HepG2 (cell line): ENCODE measurements around the gene RORB. TPM values are rescaled to one million over a fixed set of nuclear protein-coding genes. Genes with fewer than 3 reads are reported as not detected.

Experiments used
- ATAC-seq: fragments of 200-7000 bp; cut with Tn5 transposase; 3 replicates; pipeline ENCODE4 v1.9.1; 2020; ENCODE audit warnings: mild to moderate bottlenecking, moderate library complexity
- BruUV-seq: library from RNA; stranded (reverse); fragments of 400-500 nt; replicated peaks from 2 replicates; lab custom pipeline; 2021; lab: Mats Ljungman, UMichigan
- CTCF ChIA-PET: fragments of 300-600 bp; formaldehyde crosslinking; extraction: SDS; loops from one replicate; lab custom pipeline; 2021; ENCODE audit warnings: low total read pairs, inconsistent platforms, low intra/inter-chr PET ratio; lab: Yijun Ruan, JAX
- POLR2A ChIA-PET: fragments of 350-600 bp; sonication (Branson Sonifier 250); formaldehyde crosslinking; loops from one replicate; lab custom pipeline; 2020; ENCODE audit warnings: antibody characterized with exemption, inconsistent platforms; lab: Yijun Ruan, JAX
- DNase-seq: peaks from one replicate; pipeline ENCODE4 v3.0.0-alpha.2; 2015; ENCODE audit warnings: low spot score
- FAIRE-seq: peaks from 3 replicates; lab custom pipeline; 2011; peaks lifted over from hg19 to GRCh38; lab: Jason Lieb, UNC
- H2AFZ ChIP-seq: one replicate; pipeline ENCODE4 v1.6.1; 2011; ENCODE audit warnings: low read length, inconsistent platforms
- H3K27ac ChIP-seq: fragments of 300-600 bp; 3 replicates; pipeline ENCODE4 v1.8.0; 2011; ENCODE audit warnings: mixed run types, mild to moderate bottlenecking, mixed read lengths, low read length, inconsistent platforms; ENCODE audit not compliant: insufficient read depth; ENCODE audit errors: extremely low read length
- H3K27me3 ChIP-seq, 2 experiments: fragments of 200-600 bp in 1 of 2; 2 replicates in 1 of 2; 3 replicates in 1 of 2; pipeline versions ENCODE4 v1.6.0 to v1.8.0; 2011; ENCODE audit warnings: low read length in 2 of 2, mild to moderate bottlenecking in 2 of 2, moderate library complexity in 2 of 2, inconsistent platforms in 1 of 2; ENCODE audit not compliant: insufficient read depth in 2 of 2, control insufficient read depth in 1 of 2
- H3K36me3 ChIP-seq, 2 experiments: fragments of 200-600 bp in 1 of 2; replicated peaks in 1 of 2; 2 replicates in 1 of 2; 3 replicates in 1 of 2; pipeline versions ENCODE4 v1.5.1 to v1.8.0; 2011; ENCODE audit warnings: low read length in 2 of 2, inconsistent platforms in 1 of 2; ENCODE audit not compliant: insufficient read depth in 2 of 2, control insufficient read depth in 1 of 2
- H3K4me1 ChIP-seq: 2 replicates; pipeline ENCODE4 v1.5.1; 2012; ENCODE audit warnings: low read length, inconsistent platforms; ENCODE audit not compliant: insufficient read depth
- H3K4me2 ChIP-seq: 2 replicates; pipeline ENCODE4 v1.6.0; 2011; ENCODE audit warnings: low read depth, low read length, inconsistent platforms
- H3K4me3 ChIP-seq, 3 experiments: fragments of 200-600 bp in 1 of 3; sonication (generic), shearing (Covaris generic) in 1 of 3; replicated peaks in 1 of 3; 2 replicates each; pipeline ENCODE4 v1.5.1; 2011 to 2016; ENCODE audit warnings: low read length in 3 of 3, inconsistent platforms in 2 of 3, low read depth in 2 of 3, mild to moderate bottlenecking in 2 of 3, control low read depth in 1 of 3, mixed read lengths in 1 of 3; ENCODE audit not compliant: insufficient read depth in 1 of 3
- H3K79me2 ChIP-seq: one replicate; pipeline ENCODE4 v1.6.1; 2011; ENCODE audit warnings: low read length, inconsistent platforms; ENCODE audit not compliant: insufficient read depth
- H3K9ac ChIP-seq: 2 replicates; pipeline ENCODE4 v1.6.0; 2011; ENCODE audit warnings: mild to moderate bottlenecking, low read depth, low read length, inconsistent platforms; ENCODE audit not compliant: insufficient read depth
- H3K9me3 ChIP-seq: 2 replicates; pipeline ENCODE4 v1.5.1; 2012; ENCODE audit warnings: mild to moderate bottlenecking, low read length
- H4K20me1 ChIP-seq: 2 replicates; pipeline ENCODE4 v1.6.0; 2011; ENCODE audit warnings: inconsistent platforms, mild to moderate bottlenecking, low read length, moderate library complexity; ENCODE audit not compliant: insufficient read depth
- AHR ChIP-seq: IDR thresholded peaks from 2 replicates; pipeline ENCODE4 v1.6.1; 2018; ENCODE audit warnings: missing genetic modification reagents, missing compliant biosample characterization
- ARHGAP35 ChIP-seq: sonication (generic); formaldehyde crosslinking; IDR thresholded peaks from 2 replicates; pipeline ENCODE4 v1.9.0; 2022; ENCODE audit warnings: mild to moderate bottlenecking, inconsistent platforms, moderate library complexity, missing genetic modification reagents, borderline replicate concordance
- DPF2 ChIP-seq: sonication (generic); formaldehyde crosslinking; IDR thresholded peaks from 2 replicates; pipeline ENCODE4 v1.4.0; 2020; ENCODE audit warnings: mild to moderate bottlenecking, low read depth, missing genetic modification reagents, borderline replicate concordance
- FOXO1 ChIP-seq: sonication (generic); formaldehyde crosslinking; IDR thresholded peaks from 2 replicates; pipeline ENCODE4 v1.4.0; 2020; ENCODE audit warnings: missing genetic modification reagents
- GABPB1 ChIP-seq: IDR thresholded peaks from 2 replicates; pipeline ENCODE4 v1.6.1; 2016; ENCODE audit warnings: mild to moderate bottlenecking, missing genetic modification reagents, moderate library complexity, missing compliant biosample characterization
- GATAD2A ChIP-seq: IDR thresholded peaks from 2 replicates; pipeline ENCODE4 v1.6.1; 2016
- PLRG1 ChIP-seq: fragments of 450-650 bp; conservative IDR thresholded peaks from 2 replicates; pipeline ENCODE4 v1.6.1; 2016
- REPIN1 ChIP-seq: sonication (generic); formaldehyde crosslinking; IDR thresholded peaks from 2 replicates; pipeline ENCODE4 v1.8.0; 2022; ENCODE audit warnings: missing genetic modification reagents, low read depth, mild to moderate bottlenecking, borderline replicate concordance
- SMAD9 ChIP-seq: sonication (generic); formaldehyde crosslinking; IDR thresholded peaks from 2 replicates; pipeline ENCODE4 v1.5.1; 2020; ENCODE audit warnings: mild to moderate bottlenecking, missing genetic modification reagents
- ZBTB34 ChIP-seq: sonication (generic); formaldehyde crosslinking; IDR thresholded peaks from 2 replicates; pipeline ENCODE4 v1.8.0; 2022; ENCODE audit warnings: mild to moderate bottlenecking, missing genetic modification reagents
- ZBTB43 ChIP-seq: sonication (generic); formaldehyde crosslinking; conservative IDR thresholded peaks from 2 replicates; pipeline ENCODE4 v1.4.0; 2020; ENCODE audit warnings: missing genetic modification reagents
- ZNF30 ChIP-seq: sonication (generic); formaldehyde crosslinking; IDR thresholded peaks from 2 replicates; pipeline ENCODE4 v1.5.0; 2020; ENCODE audit warnings: mild to moderate bottlenecking, missing genetic modification reagents
- ZNF501 ChIP-seq: sonication (generic); formaldehyde crosslinking; IDR thresholded peaks from 2 replicates; pipeline ENCODE4 v1.5.1; 2020; ENCODE audit warnings: mild to moderate bottlenecking, moderate library complexity, missing genetic modification reagents
- ZNF512B ChIP-seq: sonication (generic); formaldehyde crosslinking; IDR thresholded peaks from 2 replicates; pipeline ENCODE4 v1.5.1; 2020; ENCODE audit warnings: missing genetic modification reagents, mild to moderate bottlenecking, borderline replicate concordance
- ZNF563 ChIP-seq: sonication (generic); formaldehyde crosslinking; IDR thresholded peaks from 2 replicates; pipeline ENCODE4 v1.8.0; 2022; ENCODE audit warnings: mild to moderate bottlenecking, moderate library complexity, missing genetic modification reagents
- ZNF605 ChIP-seq: sonication (generic); formaldehyde crosslinking; IDR thresholded peaks from 2 replicates; pipeline ENCODE4 v1.8.0; 2022; ENCODE audit warnings: mild to moderate bottlenecking, missing genetic modification reagents
- ZNF614 ChIP-seq: IDR thresholded peaks from 2 replicates; pipeline ENCODE4 v1.6.1; 2018; ENCODE audit warnings: missing biosample characterization, missing genetic modification reagents, inconsistent platforms, borderline replicate concordance
- ZNF678 ChIP-seq: sonication (generic); formaldehyde crosslinking; IDR thresholded peaks from 2 replicates; pipeline ENCODE4 v1.4.0; 2020; ENCODE audit warnings: mild to moderate bottlenecking, missing genetic modification reagents
- ZSCAN9 ChIP-seq: IDR thresholded peaks from 2 replicates; pipeline ENCODE4 v1.6.1; 2016; ENCODE audit warnings: borderline replicate concordance
- ZZZ3 ChIP-seq: sonication (generic); formaldehyde crosslinking; IDR thresholded peaks from 2 replicates; pipeline ENCODE4 v1.4.0; 2020; ENCODE audit warnings: missing genetic modification reagents, mild to moderate bottlenecking, borderline replicate concordance
- WGBS: methylation state at CpG from one replicate; pipeline ENCODE4 v1.1.6; 2017; ENCODE audit warnings: low lambda C conversion rate; 5-methylcytosine and 5-hydroxymethylcytosine counted together
- in situ Hi-C: cut with HindIII; loops from 2 replicates; pipeline ENCODE4 v1.10.0; 2017; ENCODE audit warnings: low pct_unique_long_range_greater_than_20kb; ENCODE audit not compliant: extremely low pct_ligation_motif_present
- intact Hi-C: fragments of 100-400 bp; cut with micrococcal nuclease; formaldehyde crosslinking; loops from one replicate; pipeline ENCODE4 v1.10.0; 2022; ENCODE audit not compliant: unreplicated experiment
- polyA plus RNA-seq, 8 experiments: library from polyadenylated mRNA; depleted of rRNA in 3 of 8; stranded (reverse) in 7 of 8; unstranded in 1 of 8; fragments of >200 nt; fragmentation: Illumina TruSeq in 4 of 8; extraction: Trizol in 4 of 8; gene quantifications; 2 replicates each; pipeline versions ENCODE4 v1.2.1 to v1.2.3, GENCODE V29; 2011 to 2016; ENCODE audit warnings: low read depth in 4 of 8, missing spikeins in 1 of 8, mixed read lengths in 1 of 8; ENCODE audit not compliant: insufficient read depth in 1 of 8
- total RNA-seq, 5 experiments: library from RNA; depleted of rRNA; stranded (reverse); fragments of >200 nt; fragmentation: Illumina TruSeq; extraction: Trizol; gene quantifications; 2 replicates each; pipeline ENCODE4 v1.2.3, GENCODE V29; 2016; ENCODE audit warnings: low read depth in 1 of 5

RORB gene
- total and polyA plus RNA-seq, 2 of the 13 experiments (the other 11 are each of a cell fraction or from before 2014, with no cell fraction given) = not detected

- TF ChIP-seq ZNF605 (no peak), FOXO1 (CRISPR knock-in tag) (no peak), GABPB1 (no peak), DPF2 (CRISPR knock-in tag) (no peak), ZNF614 (CRISPR knock-in tag) (no peak), AHR (CRISPR knock-in tag) (no peak)
Measured at GRCh38 chr9:74554751-74555419, 57.8 kb downstream of the RORB start (continued).

GRCh38 chr9:74555565-74555964, 58.4 kb downstream of the RORB start:
- H3K36me3 ChIP-seq = no peaks in the 10 kb centered on the region
- H2AFZ ChIP-seq = no peak overlapping the region
- no TSS peak for BruUV-seq
- no peak overlapping the region for H3K4me2 ChIP-seq
- H3K4me3 ChIP-seq = no peak overlapping the region
- H3K9me3 ChIP-seq = no peaks in the 10 kb centered on the region
- intact Hi-C loops (no loop called here), in situ Hi-C loops (no loop called here)
- H3K9ac ChIP-seq = no peak overlapping the region
- H3K79me2 ChIP-seq = no peaks in the 10 kb centered on the region
- H3K4me1 ChIP-seq = no peaks in the 10 kb centered on the region
- WGBS = 2% methylated on average over 3 of the region's 3 CpGs
- FAIRE-seq (no peak), ATAC-seq (no peak), DNase-seq (no peak)
- no peak overlapping the region for H3K27ac ChIP-seq
- no peaks in the 10 kb centered on the region for H3K27me3 ChIP-seq
- POLR2A ChIA-PET = no interaction called here
- CTCF ChIA-PET = no interaction called here
- H4K20me1 ChIP-seq = no peaks in the 10 kb centered on the region
- TF ChIP-seq ZNF678 (no peak), SMAD9 (CRISPR knock-in tag) (no peak), ZNF563 (CRISPR knock-in tag) (no peak), ZBTB34 (CRISPR knock-in tag) (no peak), GATAD2A (CRISPR knock-in tag) (no peak), ZNF512B (CRISPR knock-in tag) (no peak), ZNF30 (CRISPR knock-in tag) (no peak), ZNF501 (CRISPR knock-in tag) (no peak), ARHGAP35 (CRISPR knock-in tag) (no peak), PLRG1 (no peak), ZZZ3 (no peak), ZBTB43 (CRISPR knock-in tag) (no peak), ZSCAN9 (CRISPR knock-in tag) (no peak), REPIN1 (CRISPR knock-in tag) (no peak)
